GM12892 (cell line): Measurements from ENCODE around the gene SELENOH.

Experiments
- POLR2A ChIP-seq: IDR thresholded peaks from 2 replicates; pipeline ENCODE4 v1.6.1; 2011; ENCODE audit warnings: low read depth, low read length, control low read depth
- POLR2AphosphoS5 ChIP-seq: IDR thresholded peaks from 2 replicates; pipeline ENCODE4 v1.6.1; 2011; ENCODE audit warnings: low read depth, low read length, control low read depth
- TAF1 ChIP-seq: IDR thresholded peaks from 2 replicates; pipeline ENCODE4 v1.6.1; 2011; ENCODE audit warnings: low read depth, mild to moderate bottlenecking, control low read depth, low read length, borderline replicate concordance

DNA sequence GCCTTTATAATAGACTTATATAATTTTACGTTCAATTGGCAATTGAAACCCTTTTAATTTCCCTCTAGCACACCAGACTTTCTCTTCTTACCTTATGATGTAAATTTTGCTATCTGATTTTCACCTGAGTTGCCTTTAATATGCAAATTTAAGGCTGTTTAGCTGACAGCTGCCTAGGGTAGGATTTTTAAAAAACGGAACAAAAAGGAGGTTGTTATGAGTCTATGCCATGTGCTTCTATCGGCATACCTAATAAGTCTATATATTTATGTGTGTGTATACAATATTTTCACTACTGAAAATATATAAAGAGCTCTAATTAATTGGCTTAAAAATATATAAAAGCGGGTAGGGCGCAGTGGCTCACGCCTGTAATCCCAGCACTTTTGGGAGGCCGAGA lies 11.8 kb upstream of the SELENOH start:
- TF ChIP-seq TAF1: no peak
- TF ChIP-seq POLR2AphosphoS5: no peak
- TF ChIP-seq POLR2A: no peak
